ENCODE measurements around the gene UXT.
"Not testable (repeated sequence)": the region's sequence is repeated elsewhere in the genome, so short reads cannot be mapped to it uniquely, and the experiment has no call there.

UXT gene, protein sequence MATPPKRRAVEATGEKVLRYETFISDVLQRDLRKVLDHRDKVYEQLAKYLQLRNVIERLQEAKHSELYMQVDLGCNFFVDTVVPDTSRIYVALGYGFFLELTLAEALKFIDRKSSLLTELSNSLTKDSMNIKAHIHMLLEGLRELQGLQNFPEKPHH

DNA sequence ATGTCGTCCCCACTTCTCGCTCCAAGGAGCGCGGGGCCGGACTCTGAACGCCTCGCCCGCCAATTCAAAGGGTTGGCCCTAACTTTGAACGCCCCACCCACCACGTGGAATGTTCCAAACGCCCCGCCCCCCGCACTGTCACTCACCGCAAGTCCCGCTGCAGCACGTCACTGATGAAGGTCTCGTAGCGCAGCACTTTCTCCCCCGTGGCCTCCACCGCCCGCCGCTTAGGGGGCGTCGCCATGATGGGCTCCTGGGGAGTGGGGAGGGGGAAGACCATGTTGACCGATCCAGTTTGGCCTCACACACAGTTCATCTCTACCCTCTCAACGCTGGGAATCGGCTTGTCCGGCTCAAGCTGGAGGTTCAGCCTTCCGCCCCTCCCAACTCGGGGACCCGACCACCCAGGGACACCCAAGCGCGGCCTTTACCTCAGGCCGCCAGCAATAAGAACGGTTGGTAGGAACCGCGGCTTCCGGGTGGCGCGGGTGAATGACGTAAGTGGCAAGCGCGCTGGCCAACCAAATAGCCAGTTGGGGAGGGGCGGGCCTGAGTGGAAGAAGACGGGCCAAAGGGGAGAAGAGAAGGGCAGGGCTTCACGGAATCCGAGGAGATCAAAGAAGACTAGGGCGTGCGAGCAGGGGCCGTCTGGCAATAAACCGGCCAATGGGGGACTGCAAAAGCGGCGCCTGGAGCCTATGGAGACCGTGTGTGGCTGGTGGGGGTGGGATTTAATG, at the start of gene UXT:
Gene UXT (minus strand): TSS at position 497 of the 737 bp plus-strand sequence. CDS start 253 bp downstream, at position 244.
- DNase-seq: peak; percentile 43 to 90 (median 84)

- peak in 1 of 14 donors; percentile 14 for DNase-seq
Observed at GRCh38 chrX:47707031-47707780, 48.2 kb upstream of the UXT start.

GRCh38 chrX:47706575-47706974, 47.6 kb upstream of the UXT start:
- DNase-seq: no peak

DNA sequence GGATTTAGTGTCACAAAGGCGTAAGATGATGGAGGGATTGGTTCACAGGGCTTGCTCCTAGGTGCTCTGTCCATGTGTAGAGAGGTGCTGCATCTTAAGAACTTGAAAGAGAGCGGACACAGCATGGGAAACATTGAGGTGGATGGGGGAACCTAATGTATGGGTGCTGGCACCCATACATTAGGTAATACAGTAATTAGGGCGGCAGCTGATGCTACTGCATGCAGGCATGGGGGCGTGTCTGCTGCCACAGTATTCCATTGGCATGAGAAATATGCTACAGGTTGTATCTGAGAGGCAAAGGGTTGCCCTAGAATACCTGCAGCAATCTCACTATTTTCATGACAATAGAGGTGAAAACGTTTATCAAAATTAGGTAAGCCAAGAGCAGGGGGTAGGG, 45.8 kb upstream of the UXT start:
- DNase-seq: no peak

- DNase-seq: no peak
Observed at GRCh38 chrX:47697181-47697580, 38.2 kb upstream of the UXT start.

GRCh38 chrX:47690175-47690574, 31.2 kb upstream of the UXT start:
- no peak for DNase-seq

GRCh38 chrX:47687263-47687662, 28.3 kb upstream of the UXT start:
- DNase-seq: no peak

- DNase-seq: no peak
Observed at GRCh38 chrX:47683829-47684205, 24.8 kb upstream of the UXT start.

DNA sequence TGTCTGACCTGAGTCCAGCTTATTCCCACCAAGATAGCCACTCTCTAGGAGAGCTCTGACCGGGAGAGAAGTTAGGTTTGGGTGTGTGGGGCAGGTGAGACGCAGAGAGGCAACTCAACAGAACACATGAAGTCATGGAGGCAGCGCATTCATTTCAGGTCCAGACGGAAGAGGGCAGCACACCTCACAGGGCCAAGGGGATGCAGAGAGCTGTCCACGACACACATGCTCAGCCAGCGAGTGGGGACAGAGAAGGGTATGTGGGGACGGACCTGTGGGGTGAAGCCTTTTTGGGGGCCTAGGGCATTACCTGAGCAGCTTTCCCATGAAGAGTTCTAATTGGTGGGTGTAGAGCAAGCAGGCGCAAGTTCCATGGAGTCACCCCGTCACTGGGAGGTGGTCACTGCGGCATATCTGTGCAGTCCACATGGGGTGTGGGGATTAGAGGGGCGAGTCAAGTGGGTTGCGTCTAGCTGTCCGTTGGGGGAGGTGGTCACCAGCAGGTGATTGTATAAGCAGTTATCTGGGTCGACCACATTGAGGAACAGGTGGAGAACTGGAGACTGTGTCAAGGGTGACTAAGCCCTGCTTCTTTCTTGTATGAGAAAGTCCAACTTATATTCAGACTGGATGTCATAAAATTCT, 24.3 kb upstream of the UXT start:
- no peak for DNase-seq

DNA sequence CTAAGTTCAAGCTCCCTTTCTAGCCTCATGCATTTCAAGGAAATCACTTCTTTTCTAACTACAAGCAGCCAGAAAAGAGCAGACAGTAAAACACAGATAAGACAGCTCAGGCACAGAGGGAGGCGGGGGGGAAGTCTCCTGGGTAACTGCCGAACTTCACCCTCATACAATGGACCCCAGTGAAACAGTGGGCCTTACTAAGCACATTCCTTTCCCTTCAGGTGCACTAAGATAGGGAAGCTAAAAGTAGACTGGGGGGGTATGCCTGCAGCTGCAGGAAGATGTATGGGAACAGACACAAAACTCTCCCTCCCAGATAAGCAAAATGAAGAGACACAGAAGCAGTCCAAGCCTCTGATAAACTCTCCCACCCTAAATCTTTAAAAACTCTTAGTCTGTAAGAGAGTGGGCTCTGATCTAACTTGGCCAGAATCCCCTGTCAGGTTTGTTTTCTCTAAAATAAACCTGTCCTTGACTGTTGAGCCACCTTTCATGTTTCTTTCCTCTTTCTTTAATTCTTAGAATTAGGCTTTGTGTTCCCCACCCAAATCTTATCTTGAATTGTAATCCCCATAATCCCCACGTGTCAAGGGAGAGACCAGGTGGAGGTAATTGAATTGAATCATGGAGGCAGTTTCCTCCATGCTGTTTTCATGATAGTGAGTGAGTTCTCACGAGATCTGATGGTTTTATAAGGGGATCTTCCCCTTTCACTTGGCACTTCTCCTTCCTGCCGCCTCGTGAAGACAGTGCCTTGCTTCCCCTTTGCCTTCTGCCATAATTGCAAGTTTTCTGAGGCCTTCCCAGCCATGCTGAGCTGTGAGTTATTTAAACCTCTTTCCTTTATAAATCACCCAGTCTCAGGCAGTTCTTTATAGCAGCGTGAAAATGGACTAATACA, 17.2 kb upstream of the UXT start:
- DNase-seq: not testable (repeated sequence)

DNA sequence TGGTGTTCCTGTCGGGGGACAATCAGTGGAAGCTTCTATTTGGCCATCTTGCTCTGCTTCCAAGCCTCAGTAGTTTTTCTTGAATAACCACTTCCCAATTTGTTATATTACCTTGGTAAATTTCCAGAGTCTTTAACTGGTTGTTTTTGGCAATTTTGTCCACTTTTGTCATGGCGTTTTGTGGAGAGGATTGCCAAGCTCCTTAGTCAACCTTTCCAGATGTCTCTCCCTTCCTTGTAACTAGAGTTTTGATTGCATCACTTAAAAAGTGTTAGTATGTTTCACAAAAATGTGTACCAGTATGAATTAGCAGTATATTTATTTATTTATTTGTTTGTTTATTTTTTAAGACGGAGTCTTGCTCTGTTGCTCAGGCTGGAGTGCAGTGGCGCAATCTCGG, 15.8 kb upstream of the UXT start:
- no peak for DNase-seq

DNA sequence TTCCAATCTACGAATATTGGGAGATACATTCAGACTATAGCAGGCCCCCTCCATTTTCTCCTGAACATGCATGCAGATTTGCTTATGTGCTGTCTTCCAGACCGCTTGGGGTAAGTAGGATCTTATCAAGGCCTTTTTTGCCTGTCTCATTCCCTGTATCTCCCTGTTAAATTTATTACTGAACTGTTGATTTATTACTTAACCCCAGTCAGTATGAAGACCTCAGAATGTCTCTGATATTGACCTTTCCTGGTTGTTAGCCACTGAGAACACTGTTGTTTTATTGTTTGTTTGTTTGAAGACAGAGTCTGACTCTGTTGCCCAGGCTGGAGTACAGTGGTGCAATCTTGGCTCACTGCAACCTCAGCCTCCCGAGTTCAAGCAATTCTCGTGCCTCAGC, 6.8 kb upstream of the UXT start:
- DNase-seq: not testable (repeated sequence)

- no peak for DNase-seq
Observed at GRCh38 chrX:47664737-47665136, 5.8 kb upstream of the UXT start.

GRCh38 chrX:47662144-47662657, 3.2 kb upstream of the UXT start:
- no peak for DNase-seq

DNA sequence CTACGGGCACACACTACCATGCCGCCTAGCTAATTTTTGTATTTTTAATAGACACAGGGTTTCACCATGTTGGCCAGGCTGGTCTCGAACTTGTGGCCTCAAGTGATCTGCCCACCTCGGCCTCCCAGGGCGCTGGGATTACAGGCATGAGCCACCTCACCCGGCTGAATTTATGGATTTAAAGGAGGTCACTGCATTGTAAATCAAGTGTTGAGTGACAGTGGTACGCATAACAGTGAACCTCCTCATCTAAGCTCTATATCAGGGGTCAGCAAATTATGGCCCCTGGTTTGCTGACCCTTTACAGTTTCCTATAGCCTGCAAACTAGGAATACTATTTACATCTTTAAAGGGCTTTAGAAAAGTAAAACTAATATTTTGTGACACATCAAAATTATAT, 2.6 kb upstream of the UXT start:
- DNase-seq: no peak

DNA sequence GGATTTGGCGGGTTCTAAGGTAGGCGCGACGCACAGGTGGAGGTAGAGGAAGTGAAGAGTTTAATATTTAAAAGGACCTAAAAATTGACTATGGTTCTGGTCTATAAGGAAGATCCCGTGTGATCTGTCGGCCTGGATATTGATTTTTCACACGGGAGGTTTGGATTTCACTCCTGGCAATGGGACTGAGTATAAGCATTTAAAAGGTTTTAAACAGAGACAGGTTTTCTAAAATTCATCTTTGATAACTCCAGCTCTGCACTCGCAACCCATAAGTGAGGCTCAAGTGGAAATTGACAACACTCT, 394 bp upstream of the UXT start:
- DNase-seq: peak in 1 of 14 donors; percentile 29

DNA sequence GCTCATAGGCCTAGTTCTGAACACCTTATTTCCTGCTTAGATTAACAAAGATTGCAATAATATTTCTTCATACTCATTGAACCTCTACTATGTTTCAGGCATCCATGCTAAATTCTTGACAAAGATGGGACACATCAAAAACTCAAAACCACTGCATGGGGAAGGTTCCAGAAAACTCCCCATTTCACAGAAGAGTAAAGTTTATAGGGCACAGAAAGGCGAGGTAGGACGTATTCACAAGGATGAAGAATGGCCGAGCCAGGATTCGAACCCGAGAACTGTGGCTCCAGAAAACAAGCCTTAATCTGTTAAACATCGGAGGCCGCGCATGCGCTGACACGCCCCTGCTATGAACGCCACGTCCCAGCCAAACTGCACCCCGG, 688 bp downstream of the UXT start:
- no peak for DNase-seq

DNA sequence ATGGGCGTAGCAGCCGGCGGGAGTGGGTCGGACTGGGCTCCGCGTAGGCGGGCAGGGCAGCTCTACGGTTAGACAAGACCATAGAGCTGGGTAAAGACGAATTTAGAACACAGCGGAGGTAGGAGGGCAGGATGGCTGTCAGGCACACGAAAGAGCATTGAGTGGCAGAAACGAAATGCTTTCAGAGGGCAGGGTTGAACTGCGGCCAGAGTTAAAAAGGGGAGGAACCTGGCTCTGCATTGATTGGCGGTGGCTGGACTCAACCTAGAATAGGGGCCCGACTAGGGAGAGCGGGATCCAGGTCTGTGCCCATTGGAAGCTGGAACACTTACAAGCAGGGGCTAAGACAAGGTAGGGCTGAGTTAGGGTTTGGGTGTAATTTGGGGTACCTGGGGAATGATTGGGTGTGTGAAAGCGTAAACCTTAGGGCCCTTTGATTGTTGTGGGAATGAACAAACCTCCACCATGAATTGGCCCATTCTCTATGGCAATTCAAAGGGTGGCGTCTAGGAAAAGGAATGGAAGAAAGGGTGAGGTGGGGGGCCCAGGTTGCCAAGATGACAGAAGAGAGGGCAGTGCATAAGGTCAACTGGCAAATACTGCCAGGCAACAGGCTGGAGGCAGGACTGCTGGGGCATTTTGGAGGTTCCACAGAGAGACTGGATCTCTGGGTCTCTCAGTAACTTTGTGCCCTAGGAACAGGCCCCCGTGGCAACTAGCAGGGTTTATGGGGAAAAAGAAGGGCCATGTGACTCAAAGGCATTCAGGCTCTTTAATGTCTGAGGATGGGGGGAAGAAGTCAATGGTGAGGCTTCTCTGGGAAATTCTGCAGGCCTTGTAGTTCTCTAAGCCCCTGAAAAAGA, 7.7 kb downstream of the UXT start:
- no peak for DNase-seq

- DNase-seq: peak; percentile 44 to 97 (median 90)
Observed at GRCh38 chrX:47650164-47651042, 8.6 kb downstream of the UXT start, which contains the start of gene ELK1. TSS of gene ELK1 (minus strand) at chrX:47650563. CDS start at chrX:47641441, 9,122 bp downstream.

DNA sequence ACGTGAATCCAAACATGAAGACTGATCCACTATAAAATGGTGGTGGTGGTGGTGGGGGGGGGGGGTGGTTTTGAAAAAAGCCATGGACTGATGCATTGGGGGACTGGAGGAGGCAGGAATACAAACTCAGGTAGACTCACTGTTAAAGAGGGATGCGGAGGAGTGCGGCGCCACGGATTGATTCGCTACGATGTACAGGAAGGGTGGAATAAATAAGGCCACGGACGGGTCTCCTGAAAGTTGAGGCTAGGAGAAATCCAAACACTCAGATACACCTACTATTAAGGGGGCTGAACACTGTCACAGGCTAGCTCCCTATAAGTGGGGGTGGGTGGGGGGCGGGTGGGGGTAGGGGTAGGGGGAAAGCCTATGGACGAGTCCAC, 9.2 kb downstream of the UXT start:
- no peak for DNase-seq

All from C1 segment of cervical spinal cord (tissue), 14 donors.